GM21360 (cell line): Measurements from ENCODE around the gene SIM2.
"Not testable (repeated sequence)": the region's sequence is repeated elsewhere in the genome, so short reads cannot be mapped to it uniquely, and the experiment has no call there.

Experiments
- ATAC-seq: cut with Tn5 transposase; IDR thresholded peaks from one replicate; pipeline ENCODE4 v1.9.1; 2021; ENCODE audit warnings: mild to moderate bottlenecking, moderate library complexity; ENCODE audit not compliant: unreplicated experiment

Gene SIM2, protein sequence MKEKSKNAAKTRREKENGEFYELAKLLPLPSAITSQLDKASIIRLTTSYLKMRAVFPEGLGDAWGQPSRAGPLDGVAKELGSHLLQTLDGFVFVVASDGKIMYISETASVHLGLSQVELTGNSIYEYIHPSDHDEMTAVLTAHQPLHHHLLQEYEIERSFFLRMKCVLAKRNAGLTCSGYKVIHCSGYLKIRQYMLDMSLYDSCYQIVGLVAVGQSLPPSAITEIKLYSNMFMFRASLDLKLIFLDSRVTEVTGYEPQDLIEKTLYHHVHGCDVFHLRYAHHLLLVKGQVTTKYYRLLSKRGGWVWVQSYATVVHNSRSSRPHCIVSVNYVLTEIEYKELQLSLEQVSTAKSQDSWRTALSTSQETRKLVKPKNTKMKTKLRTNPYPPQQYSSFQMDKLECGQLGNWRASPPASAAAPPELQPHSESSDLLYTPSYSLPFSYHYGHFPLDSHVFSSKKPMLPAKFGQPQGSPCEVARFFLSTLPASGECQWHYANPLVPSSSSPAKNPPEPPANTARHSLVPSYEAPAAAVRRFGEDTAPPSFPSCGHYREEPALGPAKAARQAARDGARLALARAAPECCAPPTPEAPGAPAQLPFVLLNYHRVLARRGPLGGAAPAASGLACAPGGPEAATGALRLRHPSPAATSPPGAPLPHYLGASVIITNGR

DNA sequence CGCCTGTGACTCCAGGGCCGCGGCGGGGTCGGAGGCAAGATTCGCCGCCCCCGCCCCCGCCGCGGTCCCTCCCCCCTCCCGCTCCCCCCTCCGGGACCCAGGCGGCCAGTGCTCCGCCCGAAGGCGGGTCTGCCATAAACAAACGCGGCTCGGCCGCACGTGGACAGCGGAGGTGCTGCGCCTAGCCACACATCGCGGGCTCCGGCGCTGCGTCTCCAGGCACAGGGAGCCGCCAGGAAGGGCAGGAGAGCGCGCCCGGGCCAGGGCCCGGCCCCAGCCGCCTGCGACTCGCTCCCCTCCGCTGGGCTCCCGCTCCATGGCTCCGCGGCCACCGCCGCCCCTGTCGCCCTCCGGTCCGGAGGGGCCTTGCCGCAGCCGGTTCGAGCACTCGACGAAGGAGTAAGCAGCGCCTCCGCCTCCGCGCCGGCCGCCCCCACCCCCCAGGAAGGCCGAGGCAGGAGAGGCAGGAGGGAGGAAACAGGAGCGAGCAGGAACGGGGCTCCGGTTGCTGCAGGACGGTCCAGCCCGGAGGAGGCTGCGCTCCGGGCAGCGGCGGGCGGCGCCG lies at the start of gene SIM2:
SIM2 (plus strand) TSS at position 135 of the 565 bp plus-strand sequence. CDS start 632 bp downstream, outside the sequence.
- no peak for ATAC-seq

DNA sequence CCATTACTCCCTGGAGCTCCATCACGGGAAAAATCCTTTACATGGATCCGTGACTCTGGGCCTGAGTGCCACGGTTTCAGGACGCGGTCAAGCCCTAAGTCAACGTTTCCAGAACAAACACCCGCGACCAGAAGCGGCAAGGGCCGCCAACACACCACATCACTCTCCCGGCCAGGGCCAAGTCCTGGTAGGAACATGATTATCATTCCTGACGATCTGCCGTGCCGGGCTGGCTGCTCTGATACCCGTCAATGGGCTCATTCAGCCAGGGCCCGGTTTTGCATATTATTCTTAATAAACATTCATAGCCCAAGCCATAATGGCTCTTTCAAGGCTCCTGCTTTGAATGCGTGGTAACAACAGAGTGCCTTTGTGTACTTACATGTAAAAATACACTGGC lies 44.6 kb upstream of the SIM2 start:
- no peak for ATAC-seq

DNA sequence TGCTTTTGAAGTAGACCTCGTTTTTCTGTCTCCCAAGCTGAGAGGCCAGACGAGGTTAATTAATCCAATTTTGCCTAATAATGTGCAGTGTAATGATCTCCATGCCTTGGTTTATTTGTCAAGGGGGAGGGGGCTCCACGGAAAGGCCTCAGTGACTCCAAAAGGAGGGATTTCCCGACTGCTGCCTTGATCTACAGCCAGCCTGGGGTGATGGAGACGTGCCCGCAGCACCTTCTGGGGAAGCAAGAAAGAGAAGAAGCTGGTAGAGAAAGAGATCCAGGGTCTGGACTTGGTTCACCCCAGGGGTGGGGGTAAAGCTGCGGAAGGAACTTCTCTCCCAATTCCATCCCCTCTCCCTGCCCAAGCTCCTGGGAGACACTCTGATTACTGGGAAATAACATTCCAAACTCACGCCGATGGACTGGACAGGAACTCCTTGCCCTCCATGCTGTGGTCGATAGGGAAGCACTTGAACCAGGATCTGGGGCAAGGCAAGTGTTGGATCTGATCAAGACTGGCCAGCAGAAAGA lies 44.1 kb upstream of the SIM2 start:
- no peak for ATAC-seq

DNA sequence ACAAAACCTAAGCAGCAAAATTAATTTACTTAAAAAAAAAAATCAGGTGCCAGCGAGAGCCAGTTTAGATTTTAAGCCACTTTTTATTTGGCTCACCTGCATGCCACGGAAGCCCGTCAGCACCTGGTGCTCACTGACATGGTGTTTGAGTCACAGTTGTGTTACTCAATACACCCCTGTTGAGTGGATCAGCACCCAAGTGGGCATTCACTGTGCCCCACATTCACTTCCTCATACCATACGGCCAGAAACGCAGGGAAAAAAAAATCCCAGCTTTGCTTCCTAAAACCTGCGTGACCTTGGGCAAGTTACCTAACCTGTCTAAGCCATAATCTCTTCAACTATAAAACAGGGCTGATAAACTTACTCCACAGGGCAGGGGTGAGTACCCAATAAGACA lies 42.8 kb upstream of the SIM2 start:
- no peak for ATAC-seq

DNA sequence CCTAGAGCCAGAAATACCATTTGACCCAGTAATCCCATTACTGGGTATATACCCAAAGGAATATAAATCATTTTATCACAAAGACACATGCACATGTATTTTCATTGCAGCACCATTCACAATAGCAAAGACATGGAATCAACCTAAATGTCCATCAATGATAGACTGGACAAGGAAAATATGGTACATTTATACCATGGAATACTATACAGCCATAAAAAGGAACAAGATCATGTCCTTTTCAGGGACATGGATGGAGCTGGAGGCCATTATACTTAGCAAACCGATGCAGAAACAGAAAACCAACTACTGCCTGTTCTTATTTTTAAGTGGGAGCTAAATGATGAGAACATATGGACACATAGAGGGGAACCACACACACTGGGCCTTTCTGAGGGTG lies 41.6 kb upstream of the SIM2 start:
- not testable (repeated sequence) for ATAC-seq

DNA sequence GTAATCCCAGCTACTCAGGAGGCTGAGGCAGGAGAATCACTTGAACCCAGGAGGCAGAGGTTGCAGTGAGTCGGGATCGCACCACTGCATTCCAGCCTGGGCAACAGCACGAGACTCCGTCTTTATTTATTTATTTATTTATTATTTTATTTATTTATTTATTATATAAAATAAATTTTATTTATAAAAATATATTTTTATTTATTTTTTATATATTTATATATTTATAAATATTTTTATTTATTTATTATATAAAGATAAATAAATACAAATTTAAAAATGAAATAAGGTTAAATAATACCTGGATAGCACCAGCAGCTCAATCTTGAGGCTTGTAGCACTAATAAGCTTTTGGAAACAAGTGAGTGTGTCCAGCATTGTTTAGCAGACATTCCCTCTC lies 40.9 kb upstream of the SIM2 start:
- no peak for ATAC-seq

DNA sequence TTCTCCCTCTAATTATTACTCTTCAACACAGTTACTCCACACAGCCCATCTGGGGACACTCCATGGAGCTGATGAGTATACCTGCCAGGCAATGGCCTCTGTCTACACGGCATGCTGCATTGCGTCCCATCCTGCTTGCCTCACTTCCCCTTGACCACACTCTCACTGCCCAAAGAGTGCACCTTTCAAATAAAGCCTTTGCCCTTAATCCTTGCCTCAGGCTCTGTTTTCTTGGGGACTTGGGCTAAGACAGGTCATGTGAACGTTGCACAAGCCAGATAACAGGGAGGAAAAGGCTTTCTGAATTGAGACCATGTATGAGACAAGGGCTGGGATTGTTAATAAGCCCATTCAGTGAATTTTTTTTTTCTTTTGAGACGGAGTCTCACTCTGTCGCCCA lies 40.0 kb upstream of the SIM2 start:
- ATAC-seq: no peak

DNA sequence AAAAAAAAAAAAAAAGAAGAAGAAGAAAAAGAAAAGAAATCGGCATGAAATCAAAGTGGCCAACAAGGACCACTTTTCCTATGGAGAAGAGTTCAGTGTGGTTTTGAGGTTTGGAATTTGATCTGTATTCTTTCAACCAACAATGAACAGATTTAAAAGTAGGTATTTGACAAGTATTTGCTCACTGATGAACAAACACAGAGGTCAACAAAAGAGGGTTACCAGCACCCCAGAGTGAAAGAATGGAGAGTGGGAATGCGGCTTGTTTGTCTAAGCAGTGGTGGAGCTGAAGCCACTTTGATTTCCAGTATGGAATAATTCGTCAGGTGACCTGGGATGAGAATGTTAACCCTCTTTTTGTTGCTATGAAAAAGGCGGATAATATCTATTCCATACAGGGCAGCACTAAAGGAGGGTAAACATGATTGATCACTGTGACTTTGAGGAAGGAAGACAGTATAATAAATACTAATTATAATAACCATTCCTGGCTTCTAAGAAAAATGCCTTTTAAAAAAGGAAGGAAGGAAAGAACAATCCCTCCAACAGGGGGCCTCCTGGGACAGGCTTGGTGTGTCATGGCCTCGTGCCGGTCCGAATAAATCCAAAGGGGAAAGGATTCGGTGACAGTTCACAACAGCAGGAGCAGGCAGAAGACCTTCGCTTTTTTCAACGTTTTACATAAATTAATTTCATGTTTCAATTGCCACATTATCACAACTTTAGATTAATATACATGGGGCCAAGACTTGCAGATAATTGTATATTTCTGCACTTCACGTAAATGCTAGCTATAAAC lies 37.2 kb upstream of the SIM2 start:
- ATAC-seq: no peak

DNA sequence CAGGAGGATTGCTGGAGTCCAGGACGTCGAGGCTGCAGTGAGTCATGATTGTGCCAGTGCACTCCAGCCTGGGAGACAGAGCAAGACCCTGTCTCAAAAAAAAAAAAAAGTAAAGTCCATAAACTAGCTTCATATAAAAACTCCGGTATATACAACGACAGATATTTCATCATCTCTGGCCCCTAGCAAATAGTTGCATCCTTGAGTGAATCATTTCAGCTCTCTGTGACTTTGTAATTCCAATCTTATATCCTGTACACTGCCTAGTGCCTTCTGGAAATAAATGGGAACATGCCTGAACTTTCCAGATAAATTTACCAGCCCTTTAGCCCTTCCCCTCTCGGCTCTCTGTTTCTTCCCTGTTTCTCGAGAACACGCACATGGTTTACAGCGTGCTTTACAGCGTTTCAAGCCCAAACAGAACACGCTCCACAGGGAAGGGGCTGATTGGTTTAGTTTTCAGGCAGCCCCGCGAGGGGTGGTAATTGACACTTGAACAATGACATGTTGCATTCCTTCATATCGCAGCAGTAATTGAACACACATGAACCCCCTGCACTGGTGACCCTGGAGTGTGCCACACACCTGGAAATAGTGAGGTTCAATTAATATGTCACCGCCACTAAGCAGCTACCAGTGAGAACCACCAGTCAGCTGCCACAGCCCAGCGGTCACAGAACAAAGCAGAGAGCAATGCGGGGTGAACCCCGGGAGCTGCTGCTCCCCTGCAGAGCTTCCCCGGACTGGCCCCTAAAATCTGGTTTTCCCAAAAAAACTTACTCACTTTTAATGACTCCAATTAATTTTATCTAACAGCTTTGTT lies 35.7 kb upstream of the SIM2 start:
- ATAC-seq: no peak

DNA sequence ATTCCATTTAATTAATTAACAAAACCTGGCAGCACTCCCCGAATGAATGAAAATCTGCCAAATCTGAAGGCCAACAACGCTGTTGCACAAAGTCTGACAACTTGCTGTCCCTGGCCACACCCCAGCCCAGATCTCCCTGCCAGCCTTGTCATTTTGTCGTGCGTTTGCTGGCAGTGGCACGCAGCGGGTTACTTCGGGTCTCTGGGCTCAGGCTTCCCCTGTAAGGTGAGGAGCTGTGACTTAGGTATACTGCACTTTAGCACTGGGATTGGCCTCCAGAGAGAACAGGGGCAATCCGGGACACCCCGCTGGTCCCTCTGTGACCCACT lies 34.3 kb upstream of the SIM2 start:
- no peak for ATAC-seq

DNA sequence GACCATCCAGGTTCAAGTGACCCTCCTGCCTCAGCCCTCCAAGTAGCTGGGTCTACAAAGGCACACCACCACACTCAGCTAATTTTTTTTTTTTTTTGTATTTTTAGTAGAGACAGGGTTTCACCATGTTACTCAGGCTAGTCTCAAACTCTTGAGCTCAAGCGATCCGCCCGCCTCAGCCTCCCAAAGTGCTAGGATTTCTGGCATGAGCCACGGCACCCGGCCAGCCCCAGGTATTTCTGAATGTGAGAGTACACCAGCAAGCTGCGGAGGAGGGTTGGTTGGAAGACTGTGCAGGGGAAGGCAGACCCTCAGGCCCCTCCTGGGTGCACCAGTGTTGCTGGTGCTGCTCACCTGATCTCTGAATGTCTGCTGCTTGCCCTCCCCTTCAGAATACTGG lies 33.1 kb upstream of the SIM2 start:
- ATAC-seq: no peak

DNA sequence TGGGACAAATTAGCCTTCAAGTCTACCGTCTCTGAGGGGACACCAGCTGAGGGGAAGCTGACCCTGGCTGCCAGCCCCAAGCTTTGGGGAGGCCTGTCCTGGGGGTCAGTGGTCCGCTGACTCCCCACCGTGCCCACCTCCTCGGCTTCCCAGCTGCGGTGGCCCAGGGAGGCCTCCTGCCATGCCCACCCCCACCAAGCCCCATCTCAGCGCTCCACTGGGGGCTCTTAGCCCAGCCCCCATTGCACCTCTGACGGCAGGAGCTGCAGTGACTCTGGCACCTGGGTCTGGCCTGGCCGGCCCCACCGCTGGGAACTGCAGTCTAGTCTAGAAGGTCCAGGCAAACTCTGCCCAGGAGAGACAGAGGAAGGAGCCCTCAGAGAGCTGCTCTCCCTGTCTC lies 30.2 kb upstream of the SIM2 start:
- no peak for ATAC-seq

DNA sequence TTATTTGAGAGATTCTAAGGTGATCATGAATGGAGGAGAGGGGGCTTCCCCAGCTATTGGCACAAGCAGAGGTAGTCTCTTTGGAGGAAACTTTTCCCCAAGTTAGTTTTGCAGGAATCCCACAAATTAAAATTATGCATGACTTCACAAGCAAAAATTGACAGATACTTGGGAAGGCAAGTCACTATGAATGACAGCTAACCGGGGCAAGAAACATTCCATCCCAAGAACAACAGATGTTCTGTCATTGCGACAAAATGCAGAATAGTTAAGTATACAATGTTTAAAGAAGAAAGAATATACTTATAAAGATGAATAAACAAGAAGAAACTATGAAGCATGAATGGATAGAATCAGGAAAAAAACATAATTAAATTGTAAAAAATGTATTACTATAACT lies 27.1 kb upstream of the SIM2 start:
- ATAC-seq: no peak

DNA sequence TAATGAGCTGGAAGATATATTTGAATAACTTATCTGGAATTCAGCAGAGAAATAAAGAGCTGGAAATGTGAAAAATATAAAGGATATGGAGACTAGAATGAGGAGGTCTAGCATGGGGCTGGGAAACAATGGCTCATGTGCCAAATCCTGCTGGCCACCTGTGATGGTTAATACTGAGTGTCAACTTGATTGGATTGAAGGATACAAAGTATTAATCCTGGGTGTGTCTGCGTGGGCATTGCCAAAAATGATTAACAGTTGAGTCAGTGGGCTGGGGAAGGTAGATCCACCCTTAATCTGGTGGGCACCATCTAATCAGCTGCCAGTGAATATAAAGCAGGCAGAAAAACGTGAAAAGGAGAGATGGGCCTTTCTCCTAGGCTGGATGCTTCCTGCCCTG lies 26.6 kb upstream of the SIM2 start:
- not testable (repeated sequence) for ATAC-seq

DNA sequence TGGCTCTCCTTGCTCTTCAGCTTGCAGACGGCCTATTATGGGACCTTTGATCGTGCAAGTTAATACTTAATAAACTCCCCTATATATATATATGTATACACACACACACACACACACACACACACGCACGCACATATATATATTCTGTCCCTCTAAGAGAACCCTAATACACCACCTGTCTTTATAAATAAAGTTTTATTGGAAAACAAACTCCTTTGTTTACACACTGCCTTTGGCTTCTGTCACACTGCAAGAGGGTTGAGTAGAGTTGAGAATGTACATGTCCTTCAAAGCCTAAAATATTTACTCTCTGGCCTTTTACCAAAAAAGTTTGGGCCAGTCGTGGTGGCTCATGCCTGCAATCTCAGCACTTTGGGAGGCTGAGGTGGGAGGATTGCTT lies 26.2 kb upstream of the SIM2 start:
- ATAC-seq: no peak

DNA sequence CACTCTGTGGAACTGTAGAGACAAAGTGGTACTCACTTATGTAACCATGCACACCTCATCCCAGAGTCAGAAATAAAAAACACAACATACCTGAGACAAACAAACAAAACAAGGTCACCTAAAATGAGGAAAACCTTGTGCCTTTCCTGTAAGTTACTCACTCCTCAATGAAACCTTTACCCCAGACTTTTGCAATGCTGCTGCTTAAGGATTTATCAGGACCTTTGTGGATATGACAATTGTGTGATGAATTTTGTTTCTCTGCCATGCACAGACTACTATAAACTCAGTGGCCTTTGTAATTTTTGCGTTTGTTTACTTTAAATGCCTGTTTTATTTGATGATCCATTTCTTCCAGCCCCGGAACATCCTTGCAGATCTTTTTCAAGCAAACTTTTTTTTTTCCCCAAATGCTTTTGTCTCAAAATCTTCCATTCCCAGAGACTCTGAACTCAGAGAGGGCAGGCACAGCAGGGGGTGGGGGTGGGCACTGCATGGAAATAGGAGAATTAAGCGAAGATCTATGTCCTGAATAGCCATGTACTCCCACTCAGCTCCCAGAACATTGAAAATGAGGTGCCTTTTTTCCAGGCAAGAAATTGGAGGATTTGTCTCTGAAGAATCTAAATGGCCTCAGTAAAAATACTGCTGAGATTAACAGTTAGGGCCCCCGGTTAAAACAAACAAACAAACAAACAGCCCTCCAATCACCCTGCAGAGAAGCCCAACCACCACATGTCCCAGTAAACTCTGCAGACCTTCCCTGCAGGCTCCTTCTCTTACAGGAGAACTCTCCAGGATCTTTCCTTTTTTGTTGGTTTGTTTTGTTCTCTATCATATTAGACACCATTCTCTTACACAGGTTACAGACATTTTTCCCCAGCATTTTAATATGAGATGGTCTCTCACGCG lies 22.6 kb upstream of the SIM2 start:
- no peak for ATAC-seq

DNA sequence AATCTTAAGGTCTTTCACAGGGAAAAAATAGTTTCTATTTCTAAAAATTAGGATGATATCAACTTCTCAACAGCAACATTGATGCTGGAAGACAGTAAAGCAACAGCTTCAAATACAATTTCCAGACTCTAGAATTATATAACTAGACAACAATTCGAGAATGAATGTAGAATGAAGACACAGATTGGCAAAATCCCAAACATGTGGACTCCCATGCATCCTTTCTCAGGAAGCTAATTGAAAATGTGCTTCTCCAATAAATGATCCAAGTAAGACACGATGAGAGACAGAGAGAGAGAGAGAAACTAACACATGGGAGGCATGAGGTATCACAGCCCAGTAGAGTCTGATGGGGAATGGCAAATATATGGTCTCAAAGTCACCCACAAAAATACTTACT lies 21.5 kb upstream of the SIM2 start:
- ATAC-seq: no peak

DNA sequence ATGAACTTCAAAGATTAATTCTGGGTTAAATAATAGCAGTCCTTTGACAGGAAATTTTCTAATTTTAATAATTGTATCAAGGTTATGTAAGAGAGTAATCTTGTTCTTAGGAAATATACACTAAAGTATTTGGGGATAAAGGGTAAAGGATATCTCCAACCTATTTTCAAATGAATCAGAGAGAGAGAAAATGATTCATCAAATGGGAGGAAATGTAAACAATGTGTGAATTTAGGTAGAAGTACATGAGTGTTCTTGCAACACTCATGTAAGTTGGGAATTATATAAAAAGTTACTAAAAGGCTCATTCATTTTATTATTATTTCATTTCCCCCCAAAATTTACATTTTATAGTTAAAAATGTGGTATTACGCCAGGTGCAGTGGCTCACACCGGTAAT lies 20.4 kb upstream of the SIM2 start:
- ATAC-seq: no peak

DNA sequence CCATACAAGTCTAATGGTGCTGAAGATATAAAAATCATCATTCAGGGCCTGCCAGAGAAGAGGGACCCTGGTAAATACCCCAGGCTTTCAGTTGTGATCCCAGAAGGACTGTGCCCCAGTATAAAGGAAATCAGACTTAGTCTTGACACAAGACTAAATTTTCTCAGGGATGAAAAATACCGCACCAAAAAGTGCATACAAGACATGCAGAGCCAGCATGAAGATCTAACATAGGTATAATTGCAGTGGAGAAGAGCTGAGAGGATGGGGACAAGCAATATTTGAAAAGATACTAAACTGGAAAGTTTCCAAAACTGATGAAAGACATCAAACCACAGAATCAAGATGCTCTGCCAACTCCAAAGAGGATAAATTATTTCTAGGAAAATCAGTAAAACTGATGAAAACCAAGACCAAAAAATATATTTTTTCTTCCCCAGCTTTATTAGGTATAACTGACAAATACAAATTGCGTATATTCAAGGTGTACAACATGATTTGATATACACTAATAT lies 17.7 kb upstream of the SIM2 start:
- ATAC-seq: no peak
